Testis (tissue), 2 donors: ENCODE results near the gene ABCC4.

Experiments
- POLR2A ChIP-seq: fragments of 450-650 bp; IDR thresholded peaks from one replicate; pipeline ENCODE4 v1.6.1; 2017; ENCODE audit warnings: antibody characterized with exemption, mild to moderate bottlenecking, moderate library complexity
- TF ChIP-seq, protein P1 (sequence below), 3 experiments: fragments of 450-650 bp in 2 of 3; fragments of 200-600 bp in 1 of 3; sonication (generic) in 1 of 3; IDR thresholded peaks; one replicate each; pipeline ENCODE4 v1.5.1; 2016 to 2019; ENCODE audit warnings: antibody characterized with exemption in 3 of 3, mild to moderate bottlenecking in 2 of 3, moderate library complexity in 1 of 3

DNA sequence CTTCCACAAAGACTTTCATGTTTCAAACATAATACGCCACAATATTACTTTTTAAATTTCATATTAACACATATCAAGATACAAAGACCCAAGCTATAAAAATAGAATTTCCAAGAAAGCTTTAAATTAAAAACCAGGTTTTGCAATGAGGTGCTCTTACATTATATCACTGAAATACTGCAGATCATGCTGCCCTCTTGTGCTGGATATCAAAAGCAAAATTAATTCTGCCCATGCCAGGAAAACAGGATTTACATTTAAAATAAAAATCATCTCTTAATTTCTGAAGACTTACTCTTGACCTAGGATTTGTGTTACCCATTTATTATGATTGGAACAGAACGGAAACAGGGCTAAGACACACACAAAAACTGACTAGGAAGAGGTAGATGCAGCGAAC is 145.0 kb downstream of the ABCC4 start:
- TF ChIP-seq, protein P1, sequence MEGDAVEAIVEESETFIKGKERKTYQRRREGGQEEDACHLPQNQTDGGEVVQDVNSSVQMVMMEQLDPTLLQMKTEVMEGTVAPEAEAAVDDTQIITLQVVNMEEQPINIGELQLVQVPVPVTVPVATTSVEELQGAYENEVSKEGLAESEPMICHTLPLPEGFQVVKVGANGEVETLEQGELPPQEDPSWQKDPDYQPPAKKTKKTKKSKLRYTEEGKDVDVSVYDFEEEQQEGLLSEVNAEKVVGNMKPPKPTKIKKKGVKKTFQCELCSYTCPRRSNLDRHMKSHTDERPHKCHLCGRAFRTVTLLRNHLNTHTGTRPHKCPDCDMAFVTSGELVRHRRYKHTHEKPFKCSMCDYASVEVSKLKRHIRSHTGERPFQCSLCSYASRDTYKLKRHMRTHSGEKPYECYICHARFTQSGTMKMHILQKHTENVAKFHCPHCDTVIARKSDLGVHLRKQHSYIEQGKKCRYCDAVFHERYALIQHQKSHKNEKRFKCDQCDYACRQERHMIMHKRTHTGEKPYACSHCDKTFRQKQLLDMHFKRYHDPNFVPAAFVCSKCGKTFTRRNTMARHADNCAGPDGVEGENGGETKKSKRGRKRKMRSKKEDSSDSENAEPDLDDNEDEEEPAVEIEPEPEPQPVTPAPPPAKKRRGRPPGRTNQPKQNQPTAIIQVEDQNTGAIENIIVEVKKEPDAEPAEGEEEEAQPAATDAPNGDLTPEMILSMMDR (IDR thresholded peaks at IDR 0.05): peak in 1 of 3 experiments; percentile 25
- TF ChIP-seq POLR2A: no peak
